HG03565 (cell line): ENCODE results near the gene WTIP.
"Not testable (repeated sequence)": the region's sequence is repeated elsewhere in the genome, so short reads cannot be mapped to it uniquely, and the experiment has no call there.

Source experiments
- ATAC-seq: cut with Tn5 transposase; IDR thresholded peaks from one replicate; pipeline ENCODE4 v1.9.1; 2021; ENCODE audit warnings: mild to moderate bottlenecking, moderate library complexity; ENCODE audit not compliant: unreplicated experiment

Gene WTIP

DNA sequence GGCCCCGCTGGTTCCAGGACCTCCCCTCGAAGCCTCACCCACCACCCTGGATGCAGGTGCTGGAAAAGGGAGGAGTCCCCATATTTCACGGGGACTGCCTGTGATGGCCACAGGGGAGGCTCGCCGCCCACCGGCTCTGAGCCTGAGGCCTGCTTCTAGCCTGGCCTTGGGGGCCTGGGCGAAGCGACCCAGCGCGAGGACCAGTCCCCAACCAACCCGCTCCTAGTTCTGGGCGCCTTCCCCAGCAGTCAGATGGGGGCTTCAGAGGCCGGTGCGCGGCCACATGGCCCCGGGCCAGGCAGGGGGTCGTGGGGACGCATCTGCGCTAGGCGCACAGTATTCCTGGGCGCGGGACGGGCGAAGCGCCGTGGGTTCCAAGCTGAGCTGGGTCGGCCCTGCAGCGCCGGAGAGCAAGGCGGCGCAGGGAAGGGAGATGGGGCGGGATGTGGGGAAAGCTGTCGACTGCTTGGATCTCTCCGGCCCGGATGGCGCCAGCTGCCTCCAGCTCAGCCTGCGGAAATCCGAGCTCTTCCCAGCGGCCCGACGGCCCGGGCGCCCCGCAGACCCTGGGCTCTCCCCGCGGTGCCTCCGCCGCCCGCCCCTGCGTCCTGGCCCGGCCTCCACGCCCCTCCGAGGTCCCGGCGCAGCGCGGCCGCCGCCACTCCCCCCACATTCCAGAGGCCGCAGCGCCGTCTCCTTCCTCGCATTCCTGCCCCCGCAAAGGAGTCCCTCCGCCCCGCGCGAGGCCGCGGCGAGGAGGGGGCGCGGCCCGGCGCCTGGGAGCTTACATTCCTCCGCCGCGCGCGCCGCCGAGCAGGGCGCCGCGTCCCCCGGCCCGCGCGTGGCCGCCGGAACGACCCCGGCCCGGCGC, at the start of gene WTIP:
TSS of gene WTIP (plus strand) at position 788 of the 871 bp plus-strand sequence. CDS start 217 bp downstream, outside the sequence.
- ATAC-seq = no peak

DNA sequence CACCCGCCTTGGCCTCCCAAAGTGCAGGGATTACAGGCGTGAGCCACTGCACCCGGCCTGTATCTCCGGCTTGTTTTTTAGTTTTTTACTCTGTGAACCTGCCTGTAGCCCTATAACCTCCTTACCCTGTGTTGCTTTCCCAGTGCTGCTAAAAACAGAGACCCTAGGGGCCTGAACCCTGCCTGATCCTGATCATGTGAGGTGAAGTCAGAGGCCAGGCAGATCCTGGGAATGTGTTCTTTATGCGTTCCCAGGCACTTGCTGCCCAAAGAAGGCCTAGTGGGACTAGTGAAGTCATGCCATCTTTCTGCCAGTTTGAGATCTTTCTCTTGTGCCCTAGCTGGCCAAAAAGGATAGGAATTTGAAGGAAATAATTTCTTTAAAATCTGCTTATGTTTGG, 48.8 kb upstream of the WTIP start:
- no peak for ATAC-seq

DNA sequence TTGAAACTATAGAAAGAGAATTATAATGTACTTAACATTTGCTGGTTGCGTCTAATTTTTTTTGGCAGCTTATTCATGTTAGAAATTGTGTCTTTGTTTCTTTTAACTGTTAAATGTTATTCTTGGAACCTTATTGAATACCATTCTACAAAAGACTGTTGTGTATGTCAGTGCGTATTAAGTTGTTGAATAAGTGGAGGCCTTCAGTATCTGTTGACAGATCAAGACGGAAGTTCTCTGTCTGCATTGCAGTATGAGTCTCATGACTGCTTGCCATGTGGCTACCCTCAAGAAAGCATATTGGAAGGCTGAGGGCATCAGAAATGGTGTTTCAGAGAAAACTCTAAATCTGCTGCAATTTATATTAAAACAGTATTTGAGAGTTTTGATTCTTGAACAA, 44.8 kb upstream of the WTIP start:
- ATAC-seq = no peak

DNA sequence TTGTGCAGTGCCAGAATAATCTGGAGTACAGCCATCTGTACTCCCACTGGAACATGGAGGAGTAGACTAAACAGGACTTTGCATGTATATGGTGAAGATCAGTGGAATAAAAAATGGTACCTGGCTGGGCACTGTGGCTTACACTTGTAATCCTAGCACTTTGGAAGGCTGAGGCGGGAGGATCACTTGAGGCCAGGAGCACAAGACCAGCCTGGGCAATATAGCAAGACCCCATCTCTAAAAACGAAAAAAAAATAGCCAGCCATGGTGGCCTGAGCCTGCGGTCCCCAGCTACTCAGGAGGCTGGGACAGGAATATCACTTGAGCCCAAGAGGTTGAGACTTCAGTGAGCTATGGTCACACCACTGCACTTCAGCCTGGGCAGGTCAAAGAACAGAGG, 33.4 kb upstream of the WTIP start:
- no peak for ATAC-seq

DNA sequence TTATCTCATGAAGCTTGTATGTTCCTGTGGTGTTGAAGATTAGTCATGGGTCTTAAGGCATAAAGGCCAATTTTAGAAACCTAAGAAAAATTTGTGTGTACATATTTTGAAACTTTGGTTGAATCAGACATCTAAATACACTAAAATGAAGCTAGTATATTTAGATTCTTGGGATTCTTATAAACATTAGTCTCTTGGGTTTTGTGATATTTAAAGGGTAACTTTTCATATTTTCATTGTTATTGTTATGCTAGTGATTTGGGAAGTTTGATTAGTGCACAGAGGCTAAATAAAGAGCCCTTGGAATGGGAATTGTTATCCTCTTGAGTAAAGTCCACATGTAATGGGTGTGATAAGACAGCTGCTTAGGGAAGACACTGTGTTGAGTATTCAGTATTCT, 28.8 kb upstream of the WTIP start:
- ATAC-seq = no peak

DNA sequence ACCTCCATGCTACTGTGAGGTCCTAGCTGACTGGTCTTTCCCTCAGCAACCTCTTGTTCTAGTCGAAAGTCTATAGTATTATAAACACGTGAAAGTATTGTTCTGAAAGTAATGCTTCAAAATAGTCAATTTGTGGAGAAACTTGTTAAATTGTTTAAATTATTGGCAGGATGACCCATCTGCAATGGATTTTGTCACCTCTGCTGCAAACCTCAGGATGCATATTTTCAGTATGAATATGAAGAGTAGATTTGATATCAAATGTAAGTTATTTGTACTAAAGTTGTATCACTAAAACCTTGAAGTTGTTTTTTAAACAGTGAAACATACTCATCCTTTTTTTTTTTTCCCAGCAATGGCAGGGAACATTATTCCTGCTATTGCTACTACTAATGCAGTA, 27.5 kb upstream of the WTIP start:
- ATAC-seq = no peak

DNA sequence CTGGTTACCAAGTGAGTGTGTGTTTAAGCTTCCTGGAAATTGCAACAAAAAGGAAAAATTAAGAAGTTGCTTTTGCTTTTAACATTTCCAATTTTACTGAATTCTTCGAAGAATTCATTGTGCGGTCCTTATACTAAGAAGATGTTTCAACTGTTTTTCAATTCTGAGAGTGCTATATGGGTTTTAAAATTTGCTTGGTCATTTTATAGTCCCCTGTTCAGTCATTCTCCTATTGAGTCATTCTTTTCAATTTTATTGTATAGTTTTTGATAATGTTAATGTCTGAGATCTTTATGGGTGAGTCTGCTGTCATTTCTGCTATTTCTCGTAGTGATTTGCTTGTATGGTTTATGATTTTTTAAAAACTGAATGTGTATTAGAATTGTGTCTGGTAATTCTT, 26.9 kb upstream of the WTIP start:
- ATAC-seq = no peak

DNA sequence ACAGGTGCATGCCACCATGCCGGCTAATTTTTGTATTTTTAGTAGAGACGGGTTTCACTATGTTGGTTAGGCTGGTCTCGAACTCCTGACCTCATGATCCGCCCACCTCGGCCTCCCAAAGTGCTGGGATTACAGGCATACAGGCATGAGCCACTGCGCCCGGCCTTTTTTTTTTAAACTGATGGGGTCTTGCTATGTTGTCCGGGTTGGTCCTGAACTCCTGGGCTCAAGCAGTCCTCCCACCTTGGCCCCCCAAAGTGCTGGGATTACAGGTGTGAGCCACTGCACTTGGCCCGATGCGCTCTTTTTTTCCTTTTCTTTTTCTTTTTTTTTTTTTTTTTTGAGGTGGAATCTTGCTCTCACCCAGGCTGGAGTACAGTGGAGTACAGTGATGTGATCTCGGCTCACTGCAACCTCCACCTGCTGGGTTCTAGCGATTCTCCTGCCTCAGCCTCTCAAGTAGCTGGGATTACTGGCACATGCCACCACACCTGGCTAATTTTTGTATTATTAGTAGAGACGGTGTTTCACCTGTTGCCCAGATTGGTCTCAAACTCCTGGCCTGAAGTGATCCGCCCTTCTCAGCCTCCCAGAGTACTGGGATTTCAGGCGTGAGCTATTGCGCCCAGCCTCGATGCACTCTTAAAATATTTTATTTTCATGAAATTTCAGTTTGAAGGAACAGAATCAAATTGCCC, 25.6 kb upstream of the WTIP start:
- not testable (repeated sequence) for ATAC-seq

DNA sequence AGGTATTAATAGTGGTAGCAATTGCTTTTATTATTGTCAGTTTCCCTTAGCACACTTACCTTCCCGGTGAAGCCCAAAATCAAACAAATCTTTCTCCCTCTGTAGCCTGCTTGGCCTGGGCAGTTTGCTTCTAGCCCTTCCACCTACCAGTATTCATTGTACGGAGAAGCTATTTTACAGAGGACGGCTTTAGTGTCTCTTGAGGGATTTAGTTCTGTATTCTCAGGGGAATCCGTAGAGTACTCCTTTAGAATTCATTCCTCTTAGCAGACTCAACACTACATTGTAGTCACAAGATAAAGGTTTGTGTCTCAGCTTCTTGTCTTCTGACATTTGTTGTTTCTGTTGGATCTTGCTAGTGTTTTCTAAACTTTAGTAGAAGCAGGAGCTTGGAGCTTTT, 24.1 kb upstream of the WTIP start:
- ATAC-seq = no peak

DNA sequence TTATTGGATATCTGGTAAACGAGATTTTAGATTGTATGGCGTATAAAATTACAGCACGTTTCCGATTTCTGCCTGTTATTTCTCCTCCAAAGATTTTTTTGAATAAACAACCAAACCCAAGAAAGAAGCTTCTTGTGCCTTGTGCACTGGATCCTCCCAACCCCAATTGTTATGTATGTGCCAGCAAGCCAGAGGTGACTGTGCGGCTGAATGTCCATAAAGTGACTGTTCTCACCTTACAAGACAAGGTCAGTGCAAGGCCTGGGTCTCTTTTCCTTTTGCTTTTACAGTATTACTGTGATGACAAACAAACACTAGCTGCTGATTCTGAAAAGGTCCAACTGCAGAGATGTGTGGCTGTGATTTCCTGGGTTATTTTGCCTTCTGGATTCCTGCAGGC, 22.9 kb upstream of the WTIP start:
- ATAC-seq = no peak

DNA sequence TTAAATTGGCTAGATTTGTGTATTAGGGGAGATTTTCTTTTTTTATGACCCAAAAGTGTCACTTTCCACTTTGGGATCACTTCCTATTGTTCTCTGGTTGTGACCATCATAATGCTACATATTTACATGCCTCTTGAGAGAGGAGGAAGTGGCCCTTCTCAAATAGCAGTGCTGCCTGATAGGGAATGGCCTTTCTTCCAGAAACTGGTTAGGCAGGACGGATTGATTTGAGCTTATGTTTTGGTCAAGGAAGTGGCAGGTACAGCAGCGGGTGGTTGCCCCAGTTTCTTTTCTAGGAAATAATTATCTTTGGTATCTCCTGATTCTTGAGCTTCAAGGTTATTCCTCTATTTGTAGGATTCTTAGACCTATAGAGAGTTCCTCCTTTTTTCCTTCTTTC, 21.9 kb upstream of the WTIP start:
- ATAC-seq = no peak

DNA sequence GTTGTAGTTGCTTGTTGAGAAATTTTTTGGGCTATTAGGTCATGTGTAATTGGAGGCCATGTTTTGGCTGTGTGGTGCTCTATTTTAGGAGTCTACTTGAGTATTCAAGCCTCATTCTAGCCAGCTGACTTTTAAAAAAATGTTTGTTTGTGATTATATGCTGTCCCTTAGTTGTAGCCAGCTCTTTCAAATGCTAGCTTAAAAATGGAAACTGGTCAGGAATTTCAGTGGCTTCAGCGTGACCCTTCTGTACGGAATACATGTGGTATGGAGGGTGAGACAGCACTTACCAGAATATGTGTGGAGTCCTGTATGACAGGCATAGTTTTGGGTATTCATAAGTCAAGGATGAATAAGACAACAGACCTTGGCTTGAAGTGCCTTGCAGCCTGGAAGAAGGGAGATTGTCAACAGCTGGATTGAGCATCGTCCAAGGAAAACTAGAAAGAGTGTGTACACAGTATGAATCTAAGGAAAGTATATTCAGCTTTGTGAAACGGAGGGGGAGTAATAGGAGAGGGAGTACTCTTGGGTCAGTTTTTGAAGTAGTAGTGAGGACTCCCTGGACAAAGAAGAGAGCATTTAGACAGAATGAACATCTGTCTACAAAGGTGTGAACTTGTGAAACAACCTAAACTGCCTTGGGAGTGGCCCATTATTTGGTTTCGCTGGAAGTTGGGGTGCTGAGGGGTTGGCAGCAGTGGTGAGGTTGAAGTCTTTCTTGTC, 20.0 kb upstream of the WTIP start:
- no peak for ATAC-seq

DNA sequence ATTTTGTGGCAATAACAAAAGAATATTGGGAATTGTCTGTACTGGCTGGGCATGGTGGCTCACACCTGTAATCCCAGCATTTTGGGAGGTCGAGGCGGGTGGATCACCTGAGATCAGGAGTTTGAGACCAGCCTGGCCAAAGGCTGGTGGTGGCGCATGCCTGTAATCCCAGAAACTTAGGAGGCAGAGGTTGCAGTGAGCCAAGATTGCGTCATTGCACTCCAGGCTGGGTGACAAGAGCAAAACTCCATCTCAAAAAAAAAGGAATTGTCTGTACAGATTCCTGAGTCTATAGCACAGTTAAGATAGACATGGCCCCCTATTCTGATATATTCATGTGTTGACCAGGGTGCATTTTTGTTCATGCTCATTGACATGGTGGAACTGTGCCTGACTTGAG, 16.8 kb upstream of the WTIP start:
- not testable (repeated sequence) for ATAC-seq

DNA sequence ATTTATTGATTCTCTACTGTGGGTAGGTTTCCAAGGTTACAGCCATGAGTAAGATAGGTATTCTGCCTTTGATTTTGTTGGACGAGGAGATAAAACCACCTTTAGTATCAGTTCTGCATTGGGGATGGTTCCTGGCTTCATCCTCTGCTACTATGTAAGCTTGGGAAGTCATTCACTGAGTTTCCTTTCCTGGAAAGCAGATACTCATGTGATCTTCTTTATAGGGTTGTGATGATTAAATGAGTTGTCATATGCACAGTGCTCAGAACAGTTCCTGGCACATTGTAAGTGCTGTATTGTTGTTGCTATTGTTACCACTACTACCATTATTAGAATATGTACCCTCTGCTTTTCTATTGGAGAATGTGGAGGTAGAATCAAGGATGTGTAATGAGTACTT, 13.1 kb upstream of the WTIP start:
- no peak for ATAC-seq

DNA sequence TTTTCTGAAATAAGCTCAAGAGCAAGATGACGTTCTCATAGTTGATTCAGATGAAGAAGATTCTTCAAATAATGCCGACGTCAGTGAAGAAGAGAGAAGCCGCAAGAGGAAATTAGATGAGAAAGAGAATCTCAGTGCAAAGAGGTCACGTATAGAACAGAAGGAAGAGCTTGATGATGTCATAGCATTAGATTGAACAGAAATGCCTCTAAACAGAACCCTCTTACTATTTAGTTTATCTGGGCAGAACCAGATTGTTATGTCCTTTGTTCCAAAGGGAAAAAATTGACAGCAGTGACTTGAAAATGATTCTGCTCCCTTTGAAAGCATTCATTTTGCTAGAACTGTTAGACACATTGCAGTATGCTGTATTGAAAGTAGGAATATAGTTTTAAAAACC, 12.5 kb upstream of the WTIP start:
- ATAC-seq = not testable (repeated sequence)

DNA sequence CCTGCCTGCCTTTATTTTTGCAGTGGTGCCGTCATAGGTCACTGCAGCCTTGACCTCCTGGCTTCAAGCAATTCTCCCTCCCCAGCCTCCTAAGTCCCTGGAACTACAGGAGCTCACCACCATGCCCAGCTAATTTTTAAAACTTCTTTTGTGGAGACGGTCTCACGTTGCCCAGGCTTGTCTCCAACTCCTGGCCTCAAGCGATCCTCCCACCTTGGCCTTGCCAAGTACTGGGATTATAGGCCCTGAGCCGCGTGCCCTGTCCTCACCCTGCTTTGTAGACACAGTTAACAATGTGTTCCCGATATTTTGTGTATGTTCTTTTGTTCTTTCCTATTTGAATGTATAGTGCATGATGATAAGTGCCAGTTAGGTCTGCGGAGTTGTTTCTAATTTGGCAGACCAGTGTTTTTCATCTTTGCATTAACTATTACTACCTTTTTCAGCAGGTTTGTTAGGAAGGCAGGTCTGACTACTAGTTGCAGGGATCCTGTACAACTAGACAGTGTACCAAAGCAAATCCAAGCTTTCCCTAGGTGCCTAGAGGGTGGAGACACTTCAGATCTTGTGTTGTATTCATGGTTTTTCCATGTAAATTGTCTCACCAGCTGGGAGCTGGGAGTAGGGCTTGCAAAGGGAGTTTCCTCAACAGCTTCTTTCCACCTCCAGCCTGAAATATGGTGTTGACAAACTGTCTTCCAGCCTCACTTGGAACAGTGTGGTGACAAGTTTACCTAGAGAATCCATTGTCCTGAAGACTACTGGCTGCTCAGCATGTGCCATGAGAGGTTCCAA, 9.5 kb upstream of the WTIP start:
- ATAC-seq = no peak

DNA sequence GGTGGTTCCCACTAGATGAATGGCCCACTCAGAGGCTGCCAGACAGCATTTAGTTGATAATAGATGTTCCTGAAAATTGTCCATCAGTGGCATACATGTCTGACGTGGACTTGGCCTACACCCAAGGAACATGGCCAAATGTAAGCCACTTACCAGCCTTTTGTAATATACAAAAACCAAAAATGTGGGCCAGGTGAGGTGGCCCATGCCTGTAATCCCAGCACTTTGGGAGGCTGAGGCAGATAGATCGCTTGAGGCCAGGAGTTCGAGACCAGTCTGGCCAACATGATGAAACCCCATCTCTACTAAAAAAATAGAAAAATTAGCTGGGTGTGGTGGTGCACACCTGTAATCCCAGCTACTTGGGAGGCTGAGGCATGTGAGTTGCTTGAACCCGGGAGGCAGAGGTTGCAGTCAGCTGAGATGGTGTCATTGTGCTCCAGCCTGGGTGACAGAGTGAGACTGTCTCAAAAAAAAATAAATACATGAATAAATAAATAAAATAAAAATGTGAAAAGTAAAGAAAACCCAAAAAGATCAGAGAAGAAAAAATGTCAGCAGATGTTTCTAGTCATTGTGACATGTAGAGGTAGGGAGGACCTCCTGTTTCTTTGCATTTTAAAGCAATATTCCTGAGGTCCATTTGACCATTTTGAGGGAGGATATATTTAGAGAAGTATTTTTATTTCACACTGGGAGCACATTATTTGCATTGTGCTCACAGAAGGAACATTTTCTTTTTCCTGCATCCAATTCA, 7.1 kb upstream of the WTIP start:
- ATAC-seq = no peak

DNA sequence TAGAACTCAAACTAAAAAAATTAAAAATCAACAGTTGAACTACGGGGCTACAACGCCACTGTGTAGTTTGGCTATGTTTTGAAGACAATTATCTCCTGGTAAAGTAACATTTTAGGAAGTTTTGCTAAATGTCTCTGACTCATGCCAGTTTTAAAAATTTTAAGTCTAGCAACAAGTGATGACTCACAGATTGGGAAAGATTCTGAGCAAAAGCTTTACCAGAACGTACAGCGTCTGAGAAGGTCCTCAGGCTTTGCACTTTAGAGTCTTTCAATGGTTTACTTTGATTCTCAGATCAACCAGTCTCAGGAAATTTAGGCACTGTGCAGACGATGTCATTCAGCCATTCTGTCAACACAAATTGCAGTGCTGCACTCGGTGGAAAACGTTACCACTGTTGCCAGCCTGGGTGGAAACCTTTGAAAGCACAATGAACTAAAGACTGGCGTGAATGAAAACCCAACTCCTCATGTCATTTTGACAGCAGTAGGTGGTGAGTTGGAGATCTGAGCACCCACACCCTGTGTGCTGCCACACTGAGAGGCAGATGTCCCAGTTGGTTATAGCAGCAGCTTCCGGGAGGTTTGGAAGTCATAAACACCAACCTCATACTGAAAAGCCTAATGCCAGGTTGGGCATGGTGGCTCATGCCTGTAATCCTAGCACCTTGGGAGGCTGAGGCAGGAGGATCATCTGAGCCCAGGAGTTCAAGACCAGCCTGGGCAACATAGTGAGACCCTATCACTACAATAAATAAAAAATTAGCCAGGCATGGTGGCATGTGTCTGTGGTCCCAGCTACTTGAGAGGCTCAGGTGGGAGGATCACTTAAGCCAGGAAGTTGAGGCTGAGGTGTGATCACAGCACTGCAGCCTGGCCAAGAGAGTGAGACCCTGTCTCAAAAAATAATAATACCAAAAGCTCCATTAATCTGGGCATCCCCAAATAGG, 6.3 kb upstream of the WTIP start:
- ATAC-seq = no peak

DNA sequence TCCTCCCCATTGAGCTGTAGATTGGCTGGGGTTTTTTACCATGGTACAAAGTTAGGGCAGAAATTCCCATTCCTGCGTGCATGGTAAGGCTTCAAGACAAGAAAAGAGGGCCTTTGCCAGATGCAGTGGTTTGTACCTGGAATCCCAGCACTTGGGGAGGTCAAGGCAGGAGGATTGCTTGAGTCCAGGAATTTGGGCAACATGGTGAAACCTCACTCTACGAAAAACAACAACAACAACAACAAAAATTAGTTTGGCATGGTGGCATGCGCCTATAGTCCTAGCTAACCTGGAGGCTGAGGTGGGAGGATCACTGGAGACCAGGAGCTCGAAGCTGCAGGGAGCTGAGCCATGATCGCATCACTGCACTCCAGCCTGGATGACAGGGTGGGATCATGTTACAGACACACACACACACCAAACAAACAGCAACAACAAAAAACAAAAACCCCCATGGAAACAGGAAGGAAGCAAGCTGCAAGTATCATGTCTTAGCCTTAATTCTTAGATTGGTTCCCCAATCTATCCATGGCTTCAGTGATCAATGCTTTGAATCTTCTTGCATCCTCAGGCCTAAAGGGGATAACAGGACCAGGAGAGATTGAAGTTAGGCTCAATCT, 5.5 kb upstream of the WTIP start:
- no peak for ATAC-seq
